Prostate gland (tissue), 2 donors: ENCODE results near the gene FHL1.

Experiments used
- CTCF ChIP-seq, 4 experiments: fragments of 200-600 bp in 2 of 4; fragments of 450-650 bp in 2 of 4; sonication (generic) in 2 of 4; IDR thresholded peaks; 1 replicate in 3 of 4; 2 replicates in 1 of 4; pipeline ENCODE4 v1.5.1; 2016 to 2019; ENCODE audit warnings: antibody characterized with exemption in 4 of 4, mild to moderate bottlenecking in 2 of 4, moderate library complexity in 2 of 4
- POLR2A ChIP-seq: fragments of 450-650 bp; IDR thresholded peaks from one replicate; pipeline ENCODE4 v1.6.1; 2016; ENCODE audit warnings: antibody characterized with exemption, mild to moderate bottlenecking
- POLR2AphosphoS5 ChIP-seq: sonication (generic); formaldehyde crosslinking; IDR thresholded peaks from one replicate; pipeline ENCODE4 v1.6.1; 2017; ENCODE audit warnings: antibody characterized with exemption

GRCh38 chrX:136106920-136107528, 40.3 kb upstream of the FHL1 start:
- TF ChIP-seq CTCF (IDR thresholded peaks at IDR 0.05) = no peak
- no peak for TF ChIP-seq POLR2AphosphoS5
- no peak for TF ChIP-seq POLR2A
